Inflammatory macrophage treated with lipopolysaccharide for 1 hour (primary cell): ENCODE data around the gene CENPC.
"Not testable (repeated sequence)": the region's sequence is repeated elsewhere in the genome, so short reads cannot be mapped to it uniquely, and the experiment has no call there.

Experiments used
- DNase-seq, 2 donors: peaks; one replicate each; pipeline ENCODE4 v3.0.0-alpha.2; 2020 to 2022

The CENPC gene

DNA sequence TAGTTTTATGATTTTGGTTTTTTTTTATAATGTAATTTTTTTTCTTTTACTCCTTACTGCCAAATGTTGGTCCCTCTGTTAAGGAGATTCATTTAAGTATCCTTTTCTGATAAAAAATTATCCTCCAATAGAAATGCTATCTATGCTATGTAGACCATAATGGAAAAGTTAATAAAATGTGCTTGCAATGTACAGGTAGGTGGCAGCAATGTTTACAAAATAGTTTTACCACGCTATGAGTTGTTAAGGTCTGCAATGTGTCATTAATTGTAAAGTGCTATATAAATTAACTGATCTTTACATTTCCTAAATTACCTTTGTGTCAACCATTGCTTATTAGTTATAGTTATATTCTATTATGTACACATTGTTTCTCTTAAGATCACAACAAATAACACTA, 3.8 kb upstream of the CENPC start:
- DNase-seq, result peak in 1 of 2 donors; percentile 32

DNA sequence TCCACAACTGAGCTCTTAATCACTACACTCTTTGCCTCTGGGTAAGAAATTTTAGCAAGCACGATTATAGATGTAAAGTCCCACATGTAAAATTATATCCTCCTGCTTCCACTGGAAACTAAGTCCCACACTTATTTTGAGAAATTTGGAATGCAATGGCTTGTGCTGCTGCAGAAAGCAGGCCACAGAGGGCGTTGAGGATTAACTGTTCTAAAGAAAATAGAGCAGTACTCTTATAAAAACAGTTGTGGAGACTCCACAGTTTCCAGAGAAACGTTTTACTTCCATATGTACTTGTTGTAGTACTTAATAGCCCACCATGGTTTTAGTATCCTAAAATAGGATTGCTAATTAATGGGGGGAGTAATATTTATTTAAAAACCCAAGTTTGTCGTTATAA, 1.7 kb upstream of the CENPC start:
- DNase-seq, result no peak

DNA sequence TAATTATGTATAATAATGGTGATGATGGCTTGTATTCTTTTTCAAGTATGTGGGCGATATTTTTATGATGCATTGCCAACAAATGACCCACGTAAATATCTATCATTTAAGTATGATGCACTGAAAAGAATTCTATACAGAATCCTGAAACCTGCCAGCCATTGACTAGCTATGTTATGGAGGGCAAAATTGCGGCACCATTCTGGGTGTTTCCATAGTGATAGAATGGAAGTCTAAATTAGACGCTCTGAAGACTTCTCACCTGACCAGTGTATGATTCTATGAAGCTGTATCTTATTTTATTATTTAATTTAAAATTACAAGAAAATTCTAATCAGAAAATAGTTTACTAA, 677 bp upstream of the CENPC start:
- no peak for DNase-seq

DNA sequence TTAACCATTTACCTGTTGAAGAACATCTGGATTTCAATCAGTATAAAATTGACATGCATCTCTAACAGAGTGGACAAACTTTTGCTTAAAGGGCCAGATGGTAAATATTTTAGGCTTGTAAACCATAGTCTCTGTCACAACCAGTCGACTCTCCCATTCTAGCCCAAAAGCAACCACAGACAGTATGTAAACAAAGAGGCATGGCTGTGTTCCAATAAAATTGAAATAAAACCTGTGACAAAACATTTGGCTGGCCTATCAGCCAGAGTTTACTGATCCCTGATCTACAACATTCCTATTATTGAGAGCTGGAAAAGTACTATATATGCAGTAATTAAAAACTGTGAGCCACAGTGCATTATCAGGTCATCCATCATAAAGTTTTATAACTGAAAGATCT, 3.2 kb downstream of the CENPC start:
- no peak for DNase-seq

DNA sequence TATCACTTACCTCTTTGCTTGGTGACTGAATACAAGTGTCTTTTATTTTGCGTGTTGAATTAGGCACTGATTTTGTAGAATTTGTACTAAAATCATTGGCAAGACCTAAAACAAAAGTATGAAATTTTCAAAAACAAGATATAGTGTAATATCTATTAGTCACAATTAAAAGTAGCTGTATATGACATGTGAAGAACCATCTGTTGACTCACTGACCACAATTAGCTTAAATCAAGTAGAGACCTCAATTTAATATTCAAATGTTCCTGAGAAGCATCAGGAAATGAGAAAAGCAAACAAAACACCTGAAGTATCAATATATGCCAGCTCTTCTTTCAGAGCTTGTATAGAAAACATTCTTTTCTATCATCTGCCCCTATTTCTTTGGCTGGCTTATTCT, 5.5 kb downstream of the CENPC start:
- no peak for DNase-seq

DNA sequence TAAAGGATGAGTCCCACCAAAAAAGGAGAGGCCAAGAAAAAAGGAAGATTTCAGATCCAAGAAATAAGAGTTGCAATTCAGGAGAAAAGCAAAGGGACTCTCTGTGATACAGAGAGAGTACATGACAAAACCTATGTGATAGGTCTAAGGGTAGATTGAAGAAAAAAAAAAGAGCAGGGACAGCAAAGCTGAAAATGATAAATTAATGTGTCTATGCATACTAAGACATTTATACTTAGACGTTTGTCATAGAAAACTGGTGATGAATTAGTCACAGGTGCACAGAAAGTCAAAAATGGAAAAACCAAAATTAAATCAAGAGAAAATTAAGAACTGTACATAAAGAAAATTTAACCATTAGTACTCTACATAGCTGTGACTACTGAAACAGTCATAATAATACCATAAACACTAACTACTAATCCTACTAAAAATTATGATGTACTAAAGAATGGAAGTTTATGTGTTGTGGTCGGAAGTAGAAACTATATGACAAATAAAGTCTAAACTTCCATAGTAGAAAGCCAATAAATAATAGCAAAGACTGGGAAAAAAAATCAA, 9.9 kb downstream of the CENPC start:
- DNase-seq, result no peak

DNA sequence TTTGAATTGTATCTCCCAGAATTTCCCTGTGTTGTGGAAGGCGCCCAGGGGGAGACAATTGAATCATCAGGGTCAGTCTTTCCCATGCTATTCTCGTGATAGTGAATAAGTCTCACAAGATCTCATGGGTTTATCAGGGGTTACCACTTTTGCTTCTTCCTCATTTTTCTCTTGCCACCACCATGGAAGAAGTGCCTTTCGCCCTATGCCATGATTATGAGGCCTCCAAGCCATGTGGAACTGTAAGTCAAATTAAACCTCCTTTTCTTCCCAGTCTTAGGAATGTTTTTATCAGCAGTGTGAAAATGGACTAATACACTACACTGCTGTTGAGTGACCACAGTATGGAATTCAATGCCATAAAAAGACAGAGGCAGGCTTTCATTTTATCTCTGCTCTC, 12.2 kb downstream of the CENPC start:
- DNase-seq, result no peak

DNA sequence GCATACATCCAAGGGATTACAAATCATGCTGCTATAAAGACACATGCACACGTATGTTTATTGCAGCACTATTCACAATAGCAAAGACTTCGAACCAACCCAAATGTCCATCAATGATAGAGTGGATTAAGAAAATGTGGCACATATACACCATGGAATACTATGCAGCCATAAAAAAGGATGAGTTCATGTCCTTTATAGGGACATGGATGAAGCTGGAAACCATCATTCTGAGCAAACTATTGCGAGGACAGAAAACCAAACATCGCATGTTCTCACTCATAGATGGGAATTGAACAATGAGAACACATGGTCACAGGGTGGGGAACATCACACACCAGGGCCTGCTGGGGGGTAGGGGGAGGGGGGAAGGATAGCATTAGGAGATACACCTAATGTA, 12.9 kb downstream of the CENPC start:
- not testable (repeated sequence) for DNase-seq

DNA sequence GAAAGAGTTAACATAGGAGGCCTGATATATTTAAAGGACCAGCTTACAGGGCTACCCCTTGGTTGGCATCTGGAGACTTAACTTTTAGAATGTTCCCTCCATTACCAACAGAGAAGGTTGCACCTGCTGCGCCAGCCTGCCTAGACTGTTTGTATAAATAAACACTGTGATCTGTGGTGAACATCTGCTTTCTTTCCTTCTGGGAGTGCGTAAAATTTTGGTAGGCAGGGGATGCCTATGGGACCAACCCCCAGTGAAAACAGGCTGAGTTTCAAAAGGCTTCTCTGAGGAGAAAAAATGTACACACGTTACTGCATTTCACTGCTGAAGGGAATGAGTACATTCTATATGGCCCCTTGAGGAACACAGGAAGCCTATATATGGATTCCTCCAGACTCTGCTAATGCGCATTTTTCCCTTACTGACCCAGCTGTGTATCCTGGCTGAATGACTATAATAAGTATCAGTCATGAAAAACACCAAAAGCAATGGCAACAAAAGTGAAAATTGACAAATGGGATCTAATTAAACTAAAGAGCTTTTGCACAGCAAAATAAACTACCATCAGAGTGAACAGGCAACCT, 13.8 kb downstream of the CENPC start:
- no peak for DNase-seq

DNA sequence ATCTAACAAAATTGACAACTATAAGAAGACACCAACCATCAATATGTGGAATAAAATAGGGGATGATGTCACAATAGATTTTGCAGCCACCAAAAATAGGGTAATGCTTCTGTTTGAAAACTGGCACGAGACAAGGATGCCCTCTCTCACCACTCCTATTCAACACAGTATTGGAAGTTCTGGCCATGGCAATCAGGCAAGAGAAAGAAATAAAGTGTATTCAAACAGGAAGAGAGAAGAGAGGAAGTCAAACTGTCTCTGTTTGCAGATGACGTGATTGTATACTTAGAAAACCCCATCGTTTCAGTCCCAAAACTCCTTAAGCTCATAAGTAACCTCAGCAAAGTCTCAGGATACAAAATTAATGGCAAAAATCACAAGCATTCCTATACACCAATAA, 21.2 kb downstream of the CENPC start:
- not testable (repeated sequence) for DNase-seq

DNA sequence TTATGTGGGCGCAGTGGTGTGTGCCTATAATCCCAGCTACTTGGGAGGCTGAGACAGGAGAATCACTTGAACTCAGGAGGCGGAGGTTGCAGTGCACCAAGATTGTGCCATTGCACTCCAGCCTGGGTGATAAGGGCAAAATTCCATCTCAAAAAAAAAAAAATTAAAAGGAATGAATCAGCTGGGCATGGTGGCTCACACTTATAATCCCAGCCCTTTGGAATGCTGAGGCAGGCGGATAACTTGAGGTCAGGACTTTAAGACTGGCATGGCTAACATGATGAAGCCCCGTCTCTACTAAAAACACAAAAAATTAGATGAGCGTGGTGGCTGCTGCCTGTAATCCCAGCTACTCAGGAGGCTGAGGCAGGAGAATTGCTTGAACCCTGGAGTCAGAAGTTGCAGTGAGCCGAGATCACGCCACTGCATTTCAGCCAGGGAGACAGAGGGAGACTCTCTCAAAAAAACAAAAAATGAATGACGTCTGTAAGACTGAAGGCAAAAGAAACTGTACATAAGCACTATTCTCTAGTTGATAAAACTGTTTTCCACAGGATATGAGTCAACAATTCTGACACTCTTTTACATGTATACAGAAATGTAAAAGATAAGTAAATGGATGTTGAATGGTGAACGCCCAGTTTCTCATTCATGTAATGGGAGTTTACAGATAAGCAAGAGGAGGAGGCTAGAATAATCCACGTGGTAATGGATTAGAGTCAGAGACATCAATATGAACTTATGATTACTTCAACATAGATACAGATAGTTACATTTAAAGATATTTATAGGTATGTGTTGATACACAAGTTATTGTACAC, 22.2 kb downstream of the CENPC start:
- DNase-seq, result no peak

DNA sequence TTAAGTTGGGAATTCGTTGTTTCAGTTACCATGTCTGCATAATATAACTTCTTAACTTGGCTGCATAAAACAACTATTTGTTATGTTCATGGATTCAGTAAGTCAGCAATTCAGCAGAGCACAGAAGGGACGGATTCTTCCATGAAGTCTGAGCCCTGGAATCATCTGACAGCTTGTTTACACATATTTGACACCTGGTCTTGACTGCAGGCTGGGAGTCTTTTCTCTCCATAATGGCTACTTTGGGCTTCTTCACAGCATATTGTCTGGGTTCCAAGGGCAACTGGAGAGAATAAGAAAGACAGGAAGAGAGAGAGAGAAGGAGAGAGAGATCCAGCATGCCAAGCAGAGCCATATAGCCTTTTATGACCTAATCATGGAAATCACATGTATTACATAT, 23.1 kb downstream of the CENPC start:
- no peak for DNase-seq

DNA sequence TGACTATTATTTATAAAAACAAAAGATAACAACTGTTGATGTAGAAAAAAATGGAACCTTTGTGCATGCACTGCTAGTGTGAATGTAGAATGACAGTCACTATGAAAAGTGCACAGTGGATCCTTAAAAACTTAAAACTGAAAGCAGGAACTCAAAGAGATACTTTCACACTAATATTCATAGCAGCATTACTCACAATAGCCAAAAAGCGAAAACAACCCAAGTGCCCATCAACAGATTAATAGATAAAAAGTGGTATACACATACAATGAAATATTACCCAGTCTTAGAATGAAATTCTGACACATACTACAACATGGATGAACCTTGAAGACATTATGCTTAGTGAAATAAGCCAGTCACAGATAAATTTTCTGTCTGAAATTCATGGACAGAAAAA, 23.8 kb downstream of the CENPC start:
- no peak for DNase-seq

DNA sequence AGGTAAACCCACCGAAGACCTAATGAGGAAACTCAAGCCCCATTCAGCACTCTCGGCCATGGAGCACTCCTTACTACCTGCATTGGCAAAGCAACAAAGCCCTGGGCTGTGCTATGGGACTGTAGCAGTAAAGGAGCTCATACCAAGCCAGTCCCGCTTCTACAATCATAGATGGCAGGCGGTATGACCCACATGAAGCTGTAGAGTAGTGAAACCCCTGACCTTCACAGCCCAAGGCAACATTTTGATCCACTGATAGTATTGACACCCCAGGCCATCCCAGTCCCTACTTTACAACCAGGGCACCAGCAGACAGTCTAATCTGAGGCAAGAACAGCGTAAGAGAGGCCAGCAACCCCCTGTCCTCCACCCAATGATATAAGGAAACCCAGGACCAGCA, 25.2 kb downstream of the CENPC start:
- no peak for DNase-seq

DNA sequence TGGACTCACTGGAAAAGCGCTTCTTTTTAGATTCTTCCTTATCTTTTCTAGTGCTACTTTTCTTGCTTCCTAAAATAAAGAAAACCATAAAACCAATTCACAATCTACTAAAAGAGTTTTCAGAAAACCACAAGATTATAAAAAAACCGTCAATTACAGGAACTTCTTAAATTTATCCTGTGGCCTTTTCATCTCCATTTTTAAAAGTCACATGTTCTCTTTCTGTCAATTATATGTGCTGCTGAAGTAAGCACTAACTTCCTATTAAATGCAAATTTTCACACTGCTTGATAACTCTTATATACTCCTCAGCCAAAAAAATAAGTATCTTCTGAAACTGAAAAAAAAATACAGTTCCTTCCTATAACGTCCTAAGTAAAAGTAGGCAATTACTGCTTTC, 32.8 kb downstream of the CENPC start:
- DNase-seq, result no peak

DNA sequence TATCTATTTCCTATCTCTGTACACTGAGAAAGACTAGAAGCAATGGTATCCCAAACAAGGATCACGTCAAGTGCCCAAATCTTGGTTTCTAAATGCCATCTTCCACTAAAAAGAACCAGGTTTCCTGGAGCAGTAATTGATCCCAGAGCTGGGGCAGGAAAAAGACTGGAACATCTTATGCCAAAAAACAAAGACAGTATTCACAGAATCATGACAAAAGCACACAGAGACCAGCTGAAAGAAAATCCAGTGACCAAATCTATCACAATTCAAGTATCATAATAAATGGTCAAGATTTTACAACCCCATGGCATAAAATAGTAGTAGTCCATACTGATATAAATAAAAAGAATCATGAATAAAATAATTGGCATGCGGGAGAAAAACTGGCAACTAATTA, 44.9 kb downstream of the CENPC start:
- DNase-seq, result no peak

DNA sequence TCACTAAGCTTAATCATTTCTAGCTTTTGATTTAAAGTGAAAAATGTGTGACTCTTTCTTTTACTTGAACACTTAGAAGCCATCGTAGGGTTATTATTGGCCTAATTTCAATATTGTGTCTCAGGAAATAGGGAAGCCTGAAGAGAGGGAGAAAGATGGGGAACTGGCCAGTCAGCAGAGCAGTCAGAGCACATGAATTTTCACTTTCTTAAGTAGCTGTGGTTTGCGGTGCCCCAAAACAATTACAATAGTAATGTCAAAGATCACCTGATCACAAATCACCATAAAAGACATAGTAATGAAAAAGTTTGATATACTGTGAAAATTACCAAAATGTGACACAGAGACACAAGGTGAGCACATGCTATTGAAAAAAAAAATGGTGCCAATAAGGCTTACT, 45.5 kb downstream of the CENPC start:
- DNase-seq, result peak in 1 of 2 donors; percentile 23

DNA sequence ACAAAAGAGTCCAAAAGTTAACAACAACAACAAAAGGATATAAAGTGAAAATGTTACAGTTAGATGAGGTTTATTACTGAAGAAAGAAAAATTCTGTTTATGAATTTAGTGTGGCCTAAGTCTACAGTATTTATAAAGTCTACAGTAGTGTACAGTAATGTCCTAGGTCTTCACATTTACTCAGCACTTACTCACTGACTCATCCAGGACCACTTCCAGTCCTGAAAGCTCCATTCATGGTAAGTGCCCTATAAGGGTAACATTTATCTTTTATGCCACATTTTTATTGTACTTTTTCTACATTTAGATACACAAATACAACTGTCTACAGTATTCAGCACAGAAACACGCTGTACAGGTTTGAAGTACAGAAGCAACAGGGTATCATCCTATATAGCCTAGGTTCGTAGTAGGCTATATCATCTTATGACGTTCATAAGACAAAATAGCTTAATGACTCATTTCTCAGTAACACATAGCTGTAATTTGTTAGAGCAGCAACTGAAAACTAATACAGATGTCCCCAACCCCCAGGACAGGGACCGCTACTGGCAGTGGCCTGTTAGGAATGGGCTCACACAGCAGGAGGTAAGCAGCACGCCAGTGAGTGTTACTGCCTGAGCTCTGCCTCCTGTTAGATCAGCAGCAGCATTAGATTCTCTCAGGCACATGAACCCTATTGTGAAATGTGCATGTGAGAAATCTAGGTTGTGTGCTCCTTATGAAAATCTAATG, 61.3 kb downstream of the CENPC start:
- no peak for DNase-seq

DNA sequence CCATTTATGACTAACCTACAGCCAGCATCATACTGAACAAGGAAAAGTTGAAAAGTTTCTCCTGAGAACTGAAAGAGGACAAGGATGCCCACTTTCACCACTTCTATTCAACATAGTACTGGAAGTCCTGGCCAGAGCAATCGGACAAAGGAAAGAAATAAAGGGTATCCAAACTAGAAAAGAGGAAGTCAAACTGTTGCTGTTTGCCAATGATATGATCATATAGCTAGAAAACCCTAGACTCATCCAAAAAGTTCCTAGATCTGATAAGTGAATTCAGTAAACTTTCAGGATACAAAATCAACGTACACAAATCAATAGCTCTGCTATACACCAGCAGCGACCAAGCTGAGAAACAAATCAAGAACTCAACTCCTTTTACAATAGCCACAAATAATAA, 64.5 kb downstream of the CENPC start:
- DNase-seq, result no peak

DNA sequence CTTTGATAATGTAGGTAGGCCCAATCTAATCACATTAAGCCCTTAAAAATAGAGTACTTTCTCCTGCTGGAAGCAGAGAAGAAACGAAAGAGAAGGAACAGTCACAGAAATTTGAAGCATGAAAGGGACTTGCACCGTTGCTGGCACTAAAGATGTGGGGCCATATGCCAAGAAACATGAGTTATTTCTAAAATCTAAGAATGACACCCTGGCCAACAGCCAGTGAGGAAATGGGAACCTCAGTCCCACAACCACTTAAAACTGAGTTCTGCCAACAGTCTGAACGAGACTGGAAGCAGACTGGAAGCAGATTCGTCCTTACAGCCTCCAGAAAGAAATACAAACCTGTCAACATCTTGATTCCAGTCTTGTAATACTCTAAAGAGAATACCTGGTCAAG, 70.1 kb downstream of the CENPC start:
- DNase-seq, result no peak

DNA sequence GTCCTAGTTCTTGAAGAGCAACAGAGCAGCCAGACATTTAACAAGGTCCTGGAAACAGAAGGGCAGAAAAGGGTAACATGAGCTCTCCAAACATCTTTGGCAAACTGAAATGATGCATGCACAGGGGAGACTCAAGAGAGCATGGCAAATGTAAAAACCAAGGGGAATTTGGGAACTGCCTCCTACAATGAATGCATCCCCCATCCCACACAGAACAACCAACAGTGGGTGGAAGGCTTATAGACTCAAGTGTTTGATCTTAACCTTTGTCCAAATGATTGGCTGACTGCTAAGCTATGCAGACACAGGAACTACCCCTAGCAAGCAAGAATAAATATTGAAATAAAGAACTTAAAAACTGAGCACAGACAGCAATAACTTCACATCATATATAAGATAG, 74.4 kb downstream of the CENPC start:
- DNase-seq, result peak; percentile 35 to 68

DNA sequence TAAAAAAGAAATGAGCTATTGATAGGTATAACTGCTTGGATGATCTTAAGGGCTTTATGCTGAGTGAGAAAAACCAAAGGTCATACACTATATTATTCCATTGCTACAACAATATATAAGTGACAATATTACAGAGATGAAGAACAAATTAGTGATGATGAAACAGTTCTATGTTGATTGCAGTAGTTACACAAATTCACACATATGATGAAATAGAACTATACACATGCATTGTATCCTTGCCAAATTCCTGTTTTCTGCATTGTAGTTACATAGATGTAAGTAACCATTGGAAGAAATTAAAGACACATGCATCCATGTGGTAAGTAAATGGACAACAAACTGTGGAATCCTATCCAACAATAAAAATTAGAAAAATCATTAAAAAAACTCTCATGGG, 76.5 kb downstream of the CENPC start:
- peak; percentile 9 to 27 for DNase-seq

DNA sequence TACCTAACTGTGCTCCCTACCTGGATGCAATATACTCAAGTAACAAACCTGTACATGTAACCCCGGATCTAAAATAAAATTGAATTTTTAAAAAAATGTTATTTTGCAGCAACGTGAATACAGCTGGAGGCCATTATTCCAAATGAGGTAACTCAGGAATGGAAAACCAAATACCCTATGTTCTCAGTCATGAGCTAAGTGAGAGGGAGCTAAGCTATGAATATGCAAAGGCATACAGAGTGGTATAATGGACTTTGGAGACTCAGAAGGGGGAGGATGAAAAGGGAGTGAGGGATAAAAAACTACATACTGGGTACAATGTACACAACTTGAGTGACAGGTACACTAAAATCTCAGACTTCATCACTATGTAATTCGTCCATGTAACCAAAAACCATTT, 78.6 kb downstream of the CENPC start:
- DNase-seq, result no peak

DNA sequence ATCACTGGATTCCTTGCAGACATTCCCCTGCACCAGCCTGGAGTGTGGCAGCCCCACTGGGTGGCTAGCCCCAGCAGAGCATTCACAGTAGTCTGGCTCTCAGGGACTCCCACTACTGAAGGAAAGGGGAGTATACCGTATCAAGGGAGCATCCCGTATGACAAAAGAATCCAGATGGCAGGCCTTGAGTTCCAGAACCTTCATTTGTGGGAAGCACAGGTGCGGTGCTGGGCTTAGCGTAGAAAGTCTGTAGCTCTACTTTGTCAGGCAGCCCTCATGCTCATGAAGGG, 79.6 kb downstream of the CENPC start:
- no peak for DNase-seq
